HG02588 (cell line): ENCODE results near the gene EFCAB9.
"Not testable (repeated sequence)": the region's sequence is repeated elsewhere in the genome, so short reads cannot be mapped to it uniquely, and the experiment has no call there.

ENCODE experiments used
- ATAC-seq: cut with Tn5 transposase; IDR thresholded peaks from one replicate; pipeline ENCODE4 v1.9.1; 2021; ENCODE audit warnings: mild to moderate bottlenecking, moderate library complexity; ENCODE audit not compliant: unreplicated experiment

EFCAB9 gene

GRCh38 chr5:172187118-172188032, 6.6 kb upstream of the EFCAB9 start:
- peak; percentile 24 for ATAC-seq

- peak; percentile 67 for ATAC-seq
Observed at GRCh38 chr5:172188033-172188892, 5.7 kb upstream of the EFCAB9 start, which contains the start of gene STK10. Gene STK10 (minus strand): TSS chr5:172188224. CDS start chr5:172188042, 182 bp downstream.

- no peak for ATAC-seq
Observed at GRCh38 chr5:172188893-172189692, 4.9 kb upstream of the EFCAB9 start.

GRCh38 chr5:172189693-172190296, 4.2 kb upstream of the EFCAB9 start:
- no peak for ATAC-seq

GRCh38 chr5:172194985-172195774, 1.2 kb downstream of the EFCAB9 start:
- no peak for ATAC-seq

GRCh38 chr5:172197775-172198174, 3.8 kb downstream of the EFCAB9 start:
- ATAC-seq = not testable (repeated sequence)

GRCh38 chr5:172199446-172199845, 5.5 kb downstream of the EFCAB9 start:
- ATAC-seq = no peak

- ATAC-seq = no peak
Observed at GRCh38 chr5:172200476-172200875, 6.5 kb downstream of the EFCAB9 start.

GRCh38 chr5:172205984-172206383, 12.0 kb downstream of the EFCAB9 start:
- ATAC-seq = not testable (repeated sequence)

- no peak for ATAC-seq
Observed at GRCh38 chr5:172207511-172207910, 13.5 kb downstream of the EFCAB9 start.

- ATAC-seq = no peak
Observed at GRCh38 chr5:172209714-172210113, 15.7 kb downstream of the EFCAB9 start.

GRCh38 chr5:172211676-172212075, 17.7 kb downstream of the EFCAB9 start:
- no peak for ATAC-seq

GRCh38 chr5:172213126-172213525, 19.2 kb downstream of the EFCAB9 start:
- no peak for ATAC-seq

GRCh38 chr5:172216345-172216744, 22.4 kb downstream of the EFCAB9 start:
- no peak for ATAC-seq

- ATAC-seq = no peak
Observed at GRCh38 chr5:172219296-172219695, 25.3 kb downstream of the EFCAB9 start.

GRCh38 chr5:172223901-172224873, 30.2 kb downstream of the EFCAB9 start:
- peak; percentile 75 for ATAC-seq

GRCh38 chr5:172224996-172225395, 31.0 kb downstream of the EFCAB9 start:
- ATAC-seq = no peak

GRCh38 chr5:172229904-172230303, 35.9 kb downstream of the EFCAB9 start:
- no peak for ATAC-seq
